A549 (cell line): Measurements from ENCODE around the gene RAB11FIP5.

Source experiments
- CTCF ChIP-seq: fragments of >200 bp; sonication (Bioruptor Twin); formaldehyde crosslinking; IDR thresholded peaks from 3 replicates; pipeline ENCODE4 v1.5.1; 2016
- EHF ChIP-seq: fragments of 250-450 bp; sonication (Bioruptor Pico); IDR thresholded peaks from 2 replicates; pipeline ENCODE4 v1.5.0; 2020; ENCODE audit warnings: mild to moderate bottlenecking
- KDM1A ChIP-seq: fragments of 200-600 bp; sonication (generic); IDR thresholded peaks from 2 replicates; pipeline ENCODE4 v1.6.1; 2016; ENCODE audit warnings: low read depth, mild to moderate bottlenecking
- MAX ChIP-seq: IDR thresholded peaks from 2 replicates; pipeline ENCODE4 v1.6.1; 2012
- MYC ChIP-seq: IDR thresholded peaks from 2 replicates; pipeline ENCODE4 v1.6.1; 2012; ENCODE audit warnings: mild to moderate bottlenecking, inconsistent platforms, low read length, improper control_type of control experiment, borderline replicate concordance
- POLR2A ChIP-seq: IDR thresholded peaks from 2 replicates; pipeline ENCODE4 v1.6.1; 2012; ENCODE audit warnings: mild to moderate bottlenecking, low read length
- RCOR1 ChIP-seq: fragments of 150-350 bp; IDR thresholded peaks from 2 replicates; pipeline ENCODE4 v1.6.1; 2014; ENCODE audit warnings: antibody characterized with exemption, low read length, low read depth
- RNF2 ChIP-seq: fragments of 200-600 bp; sonication (generic); IDR thresholded peaks from 2 replicates; pipeline ENCODE4 v1.6.1; 2016; ENCODE audit warnings: low read depth, mild to moderate bottlenecking, antibody characterized with exemption, moderate library complexity, borderline replicate concordance
- ZFP36 ChIP-seq: fragments of 450-650 bp; IDR thresholded peaks from 2 replicates; pipeline ENCODE4 v1.6.1; 2014; ENCODE audit warnings: borderline replicate concordance; ENCODE audit not compliant: partially characterized antibody
- ZNF302 ChIP-seq: fragments of 250-450 bp; sonication (Bioruptor Pico); IDR thresholded peaks from 2 replicates; pipeline ENCODE4 v1.9.0; 2021; ENCODE audit warnings: inconsistent platforms, mild to moderate bottlenecking, moderate library complexity
- TF ChIP-seq, protein P1 (sequence below): fragments of 200-600 bp; sonication (generic); IDR thresholded peaks from 2 replicates; pipeline ENCODE4 v1.6.1; 2016; ENCODE audit warnings: antibody characterized with exemption, mild to moderate bottlenecking, moderate library complexity
- TF ChIP-seq, protein P2 (sequence below): fragments of 450-650 bp; IDR thresholded peaks from 2 replicates; pipeline ENCODE4 v1.6.1; 2014; ENCODE audit warnings: antibody characterized with exemption

GRCh38 chr2:73122536-73122935 is 9.8 kb upstream of the RAB11FIP5 start:
- TF ChIP-seq ZNF302 (CRISPR knock-in tag): no peak
- TF ChIP-seq RCOR1: no peak
- TF ChIP-seq KDM1A: no peak
- no peak for TF ChIP-seq CTCF
- TF ChIP-seq RNF2: no peak
- TF ChIP-seq EHF: no peak
- TF ChIP-seq MAX: no peak
- no peak for TF ChIP-seq MYC
- TF ChIP-seq, protein P1, sequence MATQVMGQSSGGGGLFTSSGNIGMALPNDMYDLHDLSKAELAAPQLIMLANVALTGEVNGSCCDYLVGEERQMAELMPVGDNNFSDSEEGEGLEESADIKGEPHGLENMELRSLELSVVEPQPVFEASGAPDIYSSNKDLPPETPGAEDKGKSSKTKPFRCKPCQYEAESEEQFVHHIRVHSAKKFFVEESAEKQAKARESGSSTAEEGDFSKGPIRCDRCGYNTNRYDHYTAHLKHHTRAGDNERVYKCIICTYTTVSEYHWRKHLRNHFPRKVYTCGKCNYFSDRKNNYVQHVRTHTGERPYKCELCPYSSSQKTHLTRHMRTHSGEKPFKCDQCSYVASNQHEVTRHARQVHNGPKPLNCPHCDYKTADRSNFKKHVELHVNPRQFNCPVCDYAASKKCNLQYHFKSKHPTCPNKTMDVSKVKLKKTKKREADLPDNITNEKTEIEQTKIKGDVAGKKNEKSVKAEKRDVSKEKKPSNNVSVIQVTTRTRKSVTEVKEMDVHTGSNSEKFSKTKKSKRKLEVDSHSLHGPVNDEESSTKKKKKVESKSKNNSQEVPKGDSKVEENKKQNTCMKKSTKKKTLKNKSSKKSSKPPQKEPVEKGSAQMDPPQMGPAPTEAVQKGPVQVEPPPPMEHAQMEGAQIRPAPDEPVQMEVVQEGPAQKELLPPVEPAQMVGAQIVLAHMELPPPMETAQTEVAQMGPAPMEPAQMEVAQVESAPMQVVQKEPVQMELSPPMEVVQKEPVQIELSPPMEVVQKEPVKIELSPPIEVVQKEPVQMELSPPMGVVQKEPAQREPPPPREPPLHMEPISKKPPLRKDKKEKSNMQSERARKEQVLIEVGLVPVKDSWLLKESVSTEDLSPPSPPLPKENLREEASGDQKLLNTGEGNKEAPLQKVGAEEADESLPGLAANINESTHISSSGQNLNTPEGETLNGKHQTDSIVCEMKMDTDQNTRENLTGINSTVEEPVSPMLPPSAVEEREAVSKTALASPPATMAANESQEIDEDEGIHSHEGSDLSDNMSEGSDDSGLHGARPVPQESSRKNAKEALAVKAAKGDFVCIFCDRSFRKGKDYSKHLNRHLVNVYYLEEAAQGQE: no peak
- TF ChIP-seq ZFP36: no peak
- TF ChIP-seq POLR2A: no peak
- TF ChIP-seq, protein P2, sequence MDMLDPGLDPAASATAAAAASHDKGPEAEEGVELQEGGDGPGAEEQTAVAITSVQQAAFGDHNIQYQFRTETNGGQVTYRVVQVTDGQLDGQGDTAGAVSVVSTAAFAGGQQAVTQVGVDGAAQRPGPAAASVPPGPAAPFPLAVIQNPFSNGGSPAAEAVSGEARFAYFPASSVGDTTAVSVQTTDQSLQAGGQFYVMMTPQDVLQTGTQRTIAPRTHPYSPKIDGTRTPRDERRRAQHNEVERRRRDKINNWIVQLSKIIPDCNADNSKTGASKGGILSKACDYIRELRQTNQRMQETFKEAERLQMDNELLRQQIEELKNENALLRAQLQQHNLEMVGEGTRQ: no peak
